Smooth muscle cell (in vitro differentiated cells): ENCODE measurements around the gene SEMA5A. TPM values are rescaled to one million over a fixed set of nuclear protein-coding genes. Genes with fewer than 3 reads are reported as not detected.

Experiments used
- DNase-seq: peaks from one replicate; lab custom pipeline; 2025; ENCODE audit not compliant: unreplicated experiment; lab: John Stamatoyannopoulos, UW
- H2AFZ ChIP-seq: fragments of 200-600 bp; sonication (generic); 2 replicates; pipeline ENCODE4 v1.6.0; 2016; ENCODE audit warnings: antibody characterized with exemption, low read depth, mild to moderate bottlenecking
- H3F3A ChIP-seq: fragments of 200-600 bp; sonication (generic); 2 replicates; pipeline ENCODE4 v1.6.0; 2017; ENCODE audit warnings: antibody characterized with exemption, low read depth
- H3K27ac ChIP-seq: fragments of 200-600 bp; sonication (generic); 2 replicates; pipeline ENCODE4 v1.5.1; 2016; ENCODE audit warnings: low read depth, mild to moderate bottlenecking
- H3K27me3 ChIP-seq: fragments of 200-600 bp; sonication (generic); 2 replicates; pipeline ENCODE4 v1.6.1; 2016; ENCODE audit warnings: low read depth, mild to moderate bottlenecking
- H3K36me3 ChIP-seq: fragments of 200-600 bp; sonication (generic); 2 replicates; pipeline ENCODE4 v1.5.1; 2016; ENCODE audit warnings: low read depth
- H3K4me1 ChIP-seq: fragments of 200-600 bp; sonication (generic); 2 replicates; pipeline ENCODE4 v1.5.1; 2016; ENCODE audit warnings: low read depth
- H3K4me2 ChIP-seq: fragments of 200-600 bp; sonication (generic); 2 replicates; pipeline ENCODE4 v1.6.0; 2016; ENCODE audit warnings: mild to moderate bottlenecking
- H3K4me3 ChIP-seq: fragments of 200-600 bp; sonication (generic); 2 replicates; pipeline ENCODE4 v1.5.1; 2016; ENCODE audit warnings: mild to moderate bottlenecking
- H3K79me2 ChIP-seq: fragments of 200-600 bp; sonication (generic); 2 replicates; pipeline ENCODE4 v1.6.0; 2016; ENCODE audit warnings: low read depth, mild to moderate bottlenecking
- H3K9ac ChIP-seq: fragments of 200-600 bp; sonication (generic); 2 replicates; pipeline ENCODE4 v1.6.0; 2016; ENCODE audit warnings: low read depth
- H3K9me3 ChIP-seq: fragments of 200-600 bp; sonication (generic); replicated peaks from 2 replicates; pipeline ENCODE4 v1.5.1; 2016; ENCODE audit warnings: low read depth
- H4K20me1 ChIP-seq: fragments of 200-600 bp; sonication (generic); 2 replicates; pipeline ENCODE4 v1.6.0; 2016; ENCODE audit warnings: low read depth
- CTCF ChIP-seq: fragments of 200-600 bp; sonication (generic); IDR thresholded peaks from 2 replicates; pipeline ENCODE4 v1.5.1; 2017; ENCODE audit warnings: borderline replicate concordance, mild to moderate bottlenecking, antibody characterized with exemption; ENCODE audit not compliant: insufficient read depth, poor library complexity, severe bottlenecking
- WGBS: methylation state at CpG from one replicate; pipeline ENCODE4 v1.1.7; 2016; ENCODE audit warnings: low lambda C conversion rate; 5-methylcytosine and 5-hydroxymethylcytosine counted together
- polyA plus RNA-seq: library from polyadenylated mRNA; unstranded; fragments of >200 nt; fragmentation: Nextera tagmentation; extraction: Ambion mirVana; gene quantifications from 2 replicates; pipeline ENCODE4 v1.2.1, GENCODE V29; 2016
- total RNA-seq: library from RNA; depleted of rRNA; stranded (reverse); fragments of >200 nt; gene quantifications from 2 replicates; pipeline ENCODE4 v1.2.3, GENCODE V29; 2014

SEMA5A gene
- total and polyA plus RNA-seq, 2 experiments from 2014 or later = 21.6 to 65.1 TPM

GRCh38 chr5:9329125-9329524 is 216.8 kb downstream of the SEMA5A start:
- peaks cover 6% of the 10 kb centered on the region for H3K79me2 ChIP-seq
- H3K9ac ChIP-seq = no peak overlapping the region
- WGBS = 59% methylated on average over 4 of the region's 4 CpGs
- H3K4me2 ChIP-seq = no peak overlapping the region
- no peak for TF ChIP-seq CTCF
- no peak overlapping the region for H3K4me3 ChIP-seq
- H3F3A ChIP-seq = no peaks in the 10 kb centered on the region
- no peaks in the 10 kb centered on the region for H3K36me3 ChIP-seq
- no peaks in the 10 kb centered on the region for H3K27me3 ChIP-seq
- no peaks in the 10 kb centered on the region for H3K4me1 ChIP-seq
- no peak overlapping the region for H2AFZ ChIP-seq
- no peaks in the 10 kb centered on the region for H3K9me3 ChIP-seq
- DNase-seq = no peak
- no peak overlapping the region for H3K27ac ChIP-seq
- peaks cover 7% of the 10 kb centered on the region for H4K20me1 ChIP-seq

DNA sequence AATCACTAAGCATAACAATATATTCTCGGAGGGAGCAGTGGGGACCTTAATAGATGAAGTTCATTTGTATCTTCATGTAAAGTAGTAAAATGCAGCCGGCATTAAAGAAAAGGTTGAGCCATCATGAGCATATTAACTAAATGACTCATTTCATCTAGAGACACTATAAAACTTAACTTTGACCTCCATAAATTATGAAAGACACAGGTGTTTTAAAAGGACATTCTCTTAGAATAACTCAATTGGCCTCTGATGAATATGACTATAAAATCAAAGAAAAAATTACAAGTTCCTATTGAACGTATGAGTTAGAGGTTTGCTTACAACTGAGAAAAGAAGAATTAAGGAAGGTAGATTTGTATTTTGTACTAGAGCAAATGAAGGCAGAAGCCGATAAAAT is 220.3 kb downstream of the SEMA5A start:
- 95% methylated on average over 4 of the region's 4 CpGs for WGBS
- no peaks in the 10 kb centered on the region for H3K27me3 ChIP-seq
- H3F3A ChIP-seq = no peaks in the 10 kb centered on the region
- no peak overlapping the region for H3K4me3 ChIP-seq
- H3K9me3 ChIP-seq = no peaks in the 10 kb centered on the region
- no peak for DNase-seq
- no peak overlapping the region for H3K9ac ChIP-seq
- no peaks in the 10 kb centered on the region for H3K36me3 ChIP-seq
- H3K79me2 ChIP-seq = peaks cover 6% of the 10 kb centered on the region
- H4K20me1 ChIP-seq = no peaks in the 10 kb centered on the region
- H3K4me1 ChIP-seq = no peaks in the 10 kb centered on the region
- no peak overlapping the region for H3K27ac ChIP-seq
- H2AFZ ChIP-seq = no peak overlapping the region
- no peak for TF ChIP-seq CTCF
- no peak overlapping the region for H3K4me2 ChIP-seq

DNA sequence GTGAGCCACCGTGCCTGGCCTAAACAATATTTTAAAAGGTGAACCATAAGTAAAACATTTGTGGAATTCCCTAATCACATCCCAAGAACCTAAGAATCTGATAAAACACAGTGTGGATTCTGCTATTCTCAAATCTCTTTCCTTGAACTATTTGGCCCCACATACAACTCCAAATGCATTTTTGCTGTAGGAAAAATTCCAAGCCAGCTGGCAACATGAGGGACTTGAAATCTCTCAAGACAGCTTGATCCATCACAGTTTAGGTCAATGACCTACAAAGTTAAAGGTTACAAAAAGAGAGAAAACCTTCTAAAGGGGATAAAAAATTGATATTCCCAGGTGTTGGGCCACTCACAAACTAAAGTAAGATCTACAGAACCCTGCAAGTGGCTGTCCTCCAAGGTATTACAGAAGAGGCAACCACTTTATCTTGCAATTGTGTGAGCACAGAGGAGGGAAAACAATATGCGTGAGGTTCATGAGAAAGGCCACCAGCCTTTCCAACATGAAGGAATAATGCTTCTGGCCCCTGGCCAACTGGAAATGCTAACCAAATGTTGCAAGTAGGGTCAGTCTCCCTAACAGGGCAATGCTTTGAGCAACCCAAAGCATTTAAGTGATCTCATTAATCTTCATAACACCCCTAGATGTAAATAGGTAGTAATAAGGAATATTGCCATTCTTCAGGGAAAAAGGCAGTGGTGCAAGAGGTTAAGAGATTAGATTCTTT is 221.4 kb downstream of the SEMA5A start:
- Histone ChIP-seq H3K9ac (no peak overlapping the region), H3K9me3 (no peaks in the 10 kb centered on the region), H3K36me3 (no peaks in the 10 kb centered on the region), H2AFZ (no peak overlapping the region), H3K4me3 (no peak overlapping the region), H4K20me1 (no peaks in the 10 kb centered on the region), H3K27me3 (no peaks in the 10 kb centered on the region), H3K4me1 (no peaks in the 10 kb centered on the region), H3K27ac (no peak overlapping the region), H3K79me2 (peaks cover 6% of the 10 kb centered on the region), H3K4me2 (no peak overlapping the region), H3F3A (no peaks in the 10 kb centered on the region)
- no peak for DNase-seq
- TF ChIP-seq CTCF = no peak
- WGBS = 63% methylated on average over 2 of the region's 2 CpGs

- H3F3A ChIP-seq = no peaks in the 10 kb centered on the region
These were observed 225.2 kb downstream of the SEMA5A start for GRCh38 chr5:9320652-9321051.

More at GRCh38 chr5:9320652-9321051, 225.2 kb downstream of the SEMA5A start:
- Histone ChIP-seq H3K9me3 (no peaks in the 10 kb centered on the region), H4K20me1 (no peaks in the 10 kb centered on the region), H2AFZ (no peak overlapping the region), H3K4me3 (no peak overlapping the region), H3K27me3 (no peaks in the 10 kb centered on the region), H3K4me1 (no peaks in the 10 kb centered on the region), H3K79me2 (no peaks in the 10 kb centered on the region), H3K4me2 (no peak overlapping the region), H3K9ac (no peak overlapping the region), H3K27ac (no peak overlapping the region), H3K36me3 (no peaks in the 10 kb centered on the region)
- 97% methylated on average over 3 of the region's 3 CpGs for WGBS
- DNase-seq = no peak
- no peak for TF ChIP-seq CTCF
